GM19099 (cell line): ENCODE measurements around the gene COPE.

Experiments used
- POLR2A ChIP-seq: IDR thresholded peaks from 3 replicates; pipeline ENCODE4 v1.6.1; 2011; ENCODE audit warnings: low read depth; ENCODE audit not compliant: insufficient read length; ENCODE audit errors: extremely low read depth

Gene COPE

GRCh38 chr19:18945297-18945696, 26.1 kb upstream of the COPE start:
- TF ChIP-seq POLR2A, result no peak

- TF ChIP-seq POLR2A, result no peak
Observed at GRCh38 chr19:18943465-18943864, 24.3 kb upstream of the COPE start.

GRCh38 chr19:18942692-18943091, 23.5 kb upstream of the COPE start:
- TF ChIP-seq POLR2A, result no peak

- TF ChIP-seq POLR2A, result no peak
Observed at GRCh38 chr19:18941628-18942354, 22.6 kb upstream of the COPE start.

GRCh38 chr19:18940769-18941627, 21.8 kb upstream of the COPE start, which contains the start of gene HOMER3:
Gene HOMER3, minus strand, starts transcription at chr19:18941217. Its CDS starts 2,235 bp downstream, at chr19:18938982.
- no peak for TF ChIP-seq POLR2A

- TF ChIP-seq POLR2A, result no peak
Observed at GRCh38 chr19:18939922-18940768, 21.0 kb upstream of the COPE start.

- TF ChIP-seq POLR2A, result no peak
Observed at GRCh38 chr19:18939163-18939562, 20.0 kb upstream of the COPE start.

GRCh38 chr19:18933297-18933696, 14.1 kb upstream of the COPE start:
- TF ChIP-seq POLR2A, result no peak

GRCh38 chr19:18932216-18932841, 13.1 kb upstream of the COPE start:
- no peak for TF ChIP-seq POLR2A

GRCh38 chr19:18931316-18932162, 12.4 kb upstream of the COPE start:
- no peak for TF ChIP-seq POLR2A

- TF ChIP-seq POLR2A, result no peak
Observed at GRCh38 chr19:18929311-18929710, 10.1 kb upstream of the COPE start.

GRCh38 chr19:18928018-18928805, 9.0 kb upstream of the COPE start:
- TF ChIP-seq POLR2A, result no peak

GRCh38 chr19:18924684-18925213, 5.6 kb upstream of the COPE start:
- TF ChIP-seq POLR2A, result no peak

- TF ChIP-seq POLR2A, result no peak
Observed at GRCh38 chr19:18922228-18922985, 3.2 kb upstream of the COPE start.
